HUES6 (cell line): ENCODE measurements around the gene ELOVL7.
"Not testable (repeated sequence)": the region's sequence is repeated elsewhere in the genome, so short reads cannot be mapped to it uniquely, and the experiment has no call there.

Experiments used
- H3K27ac ChIP-seq: 2 replicates; pipeline ENCODE4 v1.7.0; 2013; ENCODE audit warnings: low read depth, mild to moderate bottlenecking, low read length, inconsistent platforms
- H3K27me3 ChIP-seq: 2 replicates; pipeline ENCODE4 v1.6.1; 2013; ENCODE audit warnings: low read length; ENCODE audit not compliant: control insufficient read depth, insufficient read depth
- H3K36me3 ChIP-seq: 2 replicates; pipeline ENCODE4 v1.6.1; 2013; ENCODE audit warnings: low read length; ENCODE audit not compliant: control insufficient read depth, insufficient read depth
- H3K4me1 ChIP-seq: 2 replicates; pipeline ENCODE4 v1.6.1; 2013; ENCODE audit warnings: low read length; ENCODE audit not compliant: control insufficient read depth, insufficient read depth
- H3K4me3 ChIP-seq: 2 replicates; pipeline ENCODE4 v1.5.1; 2013; ENCODE audit warnings: low read depth, low read length
- H3K9ac ChIP-seq: one replicate; pipeline ENCODE4 v1.6.1; 2013; ENCODE audit warnings: mild to moderate bottlenecking, low read length
- H3K9me3 ChIP-seq: 2 replicates; pipeline ENCODE4 v1.6.1; 2013; ENCODE audit warnings: low read depth, low read length; ENCODE audit not compliant: control insufficient read depth, insufficient read depth

ELOVL7 gene

GRCh38 chr5:60830581-60831127 is 13.4 kb downstream of the ELOVL7 start:
- Histone ChIP-seq H3K4me1 (no peaks in the 10 kb centered on the region), H3K27me3 (no peaks in the 10 kb centered on the region), H3K4me3 (no peak overlapping the region), H3K27ac (no peak overlapping the region), H3K36me3 (no peaks in the 10 kb centered on the region), H3K9me3 (no peaks in the 10 kb centered on the region), H3K9ac (no peak overlapping the region)

GRCh38 chr5:60829490-60830266 is 14.4 kb downstream of the ELOVL7 start:
- no peak overlapping the region for H3K27ac ChIP-seq
- H3K4me1 ChIP-seq: no peaks in the 10 kb centered on the region
- H3K36me3 ChIP-seq: no peaks in the 10 kb centered on the region
- H3K4me3 ChIP-seq: no peak overlapping the region
- H3K9ac ChIP-seq: no peak overlapping the region
- H3K9me3 ChIP-seq: no peaks in the 10 kb centered on the region
- H3K27me3 ChIP-seq: no peaks in the 10 kb centered on the region

- Histone ChIP-seq H3K9me3 (no peaks in the 10 kb centered on the region), H3K36me3 (no peaks in the 10 kb centered on the region), H3K4me3 (no peak overlapping the region), H3K4me1 (no peaks in the 10 kb centered on the region), H3K27me3 (no peaks in the 10 kb centered on the region), H3K27ac (no peak overlapping the region), H3K9ac (no peak overlapping the region)
Measured at GRCh38 chr5:60827201-60827600, 16.9 kb downstream of the ELOVL7 start.

GRCh38 chr5:60826653-60827052 is 17.4 kb downstream of the ELOVL7 start:
- H3K36me3 ChIP-seq: no peaks in the 10 kb centered on the region
- no peak overlapping the region for H3K9ac ChIP-seq
- H3K27ac ChIP-seq: no peak overlapping the region
- H3K9me3 ChIP-seq: no peaks in the 10 kb centered on the region
- H3K4me1 ChIP-seq: no peaks in the 10 kb centered on the region
- H3K4me3 ChIP-seq: no peak overlapping the region
- H3K27me3 ChIP-seq: no peaks in the 10 kb centered on the region

GRCh38 chr5:60823574-60823973 is 20.5 kb downstream of the ELOVL7 start:
- Histone ChIP-seq H3K4me1 (no peaks in the 10 kb centered on the region), H3K36me3 (no peaks in the 10 kb centered on the region), H3K4me3 (no peak overlapping the region), H3K27ac (no peak overlapping the region), H3K9me3 (no peaks in the 10 kb centered on the region), H3K9ac (no peak overlapping the region), H3K27me3 (no peaks in the 10 kb centered on the region)

GRCh38 chr5:60822285-60822556 is 21.8 kb downstream of the ELOVL7 start:
- Histone ChIP-seq H3K9ac (no peak overlapping the region), H3K36me3 (no peaks in the 10 kb centered on the region), H3K9me3 (no peaks in the 10 kb centered on the region), H3K4me1 (no peaks in the 10 kb centered on the region), H3K4me3 (no peak overlapping the region), H3K27ac (no peak overlapping the region), H3K27me3 (no peaks in the 10 kb centered on the region)

GRCh38 chr5:60821488-60822284 is 22.4 kb downstream of the ELOVL7 start:
- Histone ChIP-seq H3K36me3 (no peaks in the 10 kb centered on the region), H3K4me1 (no peaks in the 10 kb centered on the region), H3K27me3 (no peaks in the 10 kb centered on the region), H3K9me3 (no peaks in the 10 kb centered on the region), H3K4me3 (no peak overlapping the region), H3K27ac (no peak overlapping the region), H3K9ac (no peak overlapping the region)

GRCh38 chr5:60820593-60821487 is 23.2 kb downstream of the ELOVL7 start:
- H3K4me1 ChIP-seq: no peaks in the 10 kb centered on the region
- no peak overlapping the region for H3K9ac ChIP-seq
- no peaks in the 10 kb centered on the region for H3K9me3 ChIP-seq
- no peak overlapping the region for H3K4me3 ChIP-seq
- H3K27me3 ChIP-seq: no peaks in the 10 kb centered on the region
- H3K36me3 ChIP-seq: no peaks in the 10 kb centered on the region
- H3K27ac ChIP-seq: no peak overlapping the region

GRCh38 chr5:60816138-60816537 is 27.9 kb downstream of the ELOVL7 start:
- not testable (repeated sequence) for H3K4me1 ChIP-seq, H3K9ac ChIP-seq, H3K27me3 ChIP-seq, H3K9me3 ChIP-seq, H3K4me3 ChIP-seq, H3K27ac ChIP-seq, H3K36me3 ChIP-seq

GRCh38 chr5:60814498-60814897 is 29.6 kb downstream of the ELOVL7 start:
- Histone ChIP-seq H3K9me3 (no peaks in the 10 kb centered on the region), H3K4me1 (no peaks in the 10 kb centered on the region; the same call in 1 of the 2 replicates), H3K27me3 (no peaks in the 10 kb centered on the region), H3K4me3 (no peak overlapping the region), H3K9ac (no peak overlapping the region), H3K36me3 (no peaks in the 10 kb centered on the region), H3K27ac (no peak overlapping the region)
